Pons (tissue), 1 donor: ENCODE measurements around the gene STT3A.

ENCODE experiments used
- DNase-seq: peaks from one replicate; pipeline ENCODE4 v3.0.0-alpha.2; 2016; ENCODE audit warnings: low spot score

The STT3A gene

DNA sequence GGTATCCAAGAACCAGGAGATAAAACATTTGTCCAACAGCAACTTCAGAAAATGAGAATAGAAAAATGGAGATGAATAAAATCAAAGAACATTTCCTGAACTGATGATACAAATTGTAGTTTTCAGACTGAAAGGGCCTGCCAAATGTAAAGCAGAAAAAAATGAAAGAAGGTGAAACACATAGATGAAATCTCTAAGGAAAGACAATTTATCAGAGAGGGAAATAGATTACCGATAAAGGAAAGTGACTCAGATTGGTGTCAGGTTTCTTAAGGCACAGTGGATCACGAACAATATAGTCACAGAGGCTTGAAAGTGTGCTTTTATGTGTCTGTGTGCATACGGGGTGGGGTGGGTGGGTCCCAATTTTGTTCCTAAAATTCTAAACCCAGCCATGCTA lies 4.1 kb upstream of the STT3A start:
- no peak for DNase-seq

DNA sequence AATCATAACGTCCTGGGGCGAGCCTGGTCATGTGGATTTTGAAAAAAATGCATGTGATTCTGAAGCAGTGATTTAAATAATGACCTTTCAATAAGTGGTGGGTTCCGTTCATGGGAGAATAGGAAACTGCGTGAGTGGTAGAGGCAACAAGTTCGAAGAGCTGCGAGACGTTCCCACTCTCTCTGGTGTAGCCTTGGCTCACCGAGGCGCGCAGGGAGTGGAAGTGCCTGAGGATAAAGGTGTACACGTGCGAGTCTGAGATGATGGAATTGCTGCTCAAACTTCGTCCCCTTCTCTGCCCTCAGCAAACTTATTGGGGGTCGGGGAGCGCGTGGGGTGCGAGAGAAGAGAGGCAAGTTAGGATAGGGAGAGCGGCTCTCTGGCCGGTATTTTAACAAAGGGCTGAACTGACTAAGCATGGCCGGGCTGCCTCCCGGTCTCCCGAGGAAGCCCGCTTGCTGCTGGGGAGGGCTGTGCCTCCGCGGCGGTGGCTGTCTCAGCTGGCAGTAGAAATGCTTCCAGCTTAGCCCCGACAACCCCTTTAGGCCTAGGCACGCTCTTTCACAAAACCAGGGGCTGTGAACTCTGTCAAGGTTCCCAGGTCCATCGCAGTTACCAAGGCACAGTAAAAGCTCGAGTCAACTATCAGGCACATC lies 875 bp upstream of the STT3A start:
- DNase-seq = no peak

DNA sequence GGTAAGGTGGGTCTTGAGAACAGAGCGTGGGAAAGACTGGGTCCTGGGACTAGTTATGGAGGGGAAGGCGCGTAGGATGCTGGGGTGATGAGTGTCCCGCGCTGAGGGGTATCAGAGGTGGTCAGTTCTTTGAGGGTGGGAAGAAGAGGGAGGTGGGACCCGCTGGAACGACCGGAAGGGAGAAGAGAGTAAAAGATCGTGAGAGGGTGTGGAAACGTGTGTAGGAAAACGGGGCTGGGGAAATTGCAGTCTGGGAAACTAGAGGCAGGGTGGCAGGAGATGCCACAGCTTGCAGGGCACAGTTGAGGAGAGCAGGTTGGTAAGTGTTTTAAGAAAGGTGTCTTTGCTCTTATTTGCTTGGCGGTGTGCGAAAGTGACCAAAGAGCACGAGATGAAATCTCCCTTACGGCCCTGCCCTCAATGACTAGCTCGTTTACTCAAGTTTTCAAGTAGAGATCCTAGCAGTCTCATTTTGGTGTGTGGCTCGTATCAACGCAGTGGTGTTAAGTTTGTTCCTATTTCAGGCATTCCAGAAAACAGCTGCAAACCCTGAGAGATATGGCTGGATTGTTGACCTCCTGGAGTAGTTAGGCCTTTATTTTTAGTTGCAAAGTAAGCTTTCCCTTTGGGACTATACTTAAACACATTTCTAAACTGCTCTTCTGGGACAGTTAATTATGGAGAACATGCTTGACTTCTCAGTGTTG lies 615 bp downstream of the STT3A start:
- no peak for DNase-seq

DNA sequence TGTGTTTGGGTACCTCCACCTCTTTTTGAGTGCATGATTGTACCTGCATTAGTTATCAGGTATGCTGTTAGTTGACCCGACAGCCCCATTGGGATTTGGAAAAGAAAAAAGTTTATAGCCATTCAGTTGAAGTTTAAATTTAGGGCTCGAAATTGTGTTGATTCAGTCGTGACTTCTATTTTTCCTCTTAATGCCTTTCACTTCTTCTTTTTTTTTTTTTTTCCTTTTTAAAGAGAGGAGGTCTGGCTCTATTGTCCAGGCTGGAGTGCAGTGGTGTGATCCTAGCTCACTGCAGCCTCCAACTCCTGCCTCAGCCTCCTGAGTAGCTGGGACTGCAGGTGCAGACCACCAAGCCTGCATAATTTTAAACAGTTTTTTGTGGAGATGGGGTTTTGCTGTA lies 2.3 kb downstream of the STT3A start:
- no peak for DNase-seq

DNA sequence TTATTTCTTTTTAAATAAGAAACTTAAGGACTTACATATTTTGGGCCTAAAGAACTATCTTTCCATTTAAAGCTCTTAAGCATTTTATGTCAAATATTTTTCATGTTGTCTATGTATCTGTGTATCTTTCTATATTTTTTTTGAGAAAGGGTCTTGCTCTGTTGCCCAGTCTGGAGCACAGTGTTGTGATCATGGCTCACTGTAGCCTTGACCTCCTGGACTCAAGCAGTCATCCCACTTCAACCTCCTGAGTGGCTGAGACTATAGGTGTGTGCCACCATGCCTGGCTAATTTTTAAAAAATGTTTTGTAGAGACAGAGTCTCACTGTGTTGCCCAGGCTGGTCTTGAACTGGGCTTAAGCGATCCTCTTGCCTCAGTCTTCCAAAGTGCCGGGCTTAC lies 8.0 kb downstream of the STT3A start:
- no peak for DNase-seq

DNA sequence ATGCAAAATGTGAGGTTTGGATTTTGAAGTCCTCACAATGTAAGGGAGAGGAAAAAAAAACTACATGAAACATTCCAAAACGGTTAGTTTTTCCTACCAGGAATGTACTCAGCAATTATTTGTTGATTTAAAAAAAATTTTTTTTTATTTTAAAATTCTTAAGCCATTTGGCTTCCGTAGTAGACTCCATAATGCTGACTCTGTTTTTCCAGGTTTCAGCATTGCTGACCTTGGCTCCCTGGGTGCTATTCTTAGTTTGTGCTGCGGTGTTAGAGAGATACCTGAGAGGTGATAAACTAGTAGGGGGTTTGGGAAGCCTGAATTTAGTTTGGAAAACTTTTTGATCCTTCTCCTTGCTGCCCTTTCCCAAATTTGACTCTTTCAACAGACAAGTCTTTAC lies 10.6 kb downstream of the STT3A start:
- no peak for DNase-seq

DNA sequence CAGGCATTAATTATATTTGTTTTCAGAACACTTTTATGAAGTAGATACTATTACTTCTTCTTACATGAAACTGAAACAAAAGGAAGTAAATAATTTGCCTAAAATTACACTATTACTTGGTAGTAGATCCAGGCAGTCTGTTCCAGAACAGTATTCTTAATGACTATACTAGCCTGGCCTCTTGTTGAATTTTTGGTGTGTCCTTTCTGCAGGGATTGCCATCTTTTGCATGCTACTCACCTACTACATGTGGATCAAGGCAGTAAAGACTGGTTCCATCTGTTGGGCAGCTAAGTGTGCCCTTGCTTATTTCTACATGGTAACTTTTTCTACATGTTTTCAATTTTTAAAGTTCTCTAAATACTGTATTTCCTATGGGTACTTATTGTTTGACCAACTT lies 12.8 kb downstream of the STT3A start:
- no peak for DNase-seq

DNA sequence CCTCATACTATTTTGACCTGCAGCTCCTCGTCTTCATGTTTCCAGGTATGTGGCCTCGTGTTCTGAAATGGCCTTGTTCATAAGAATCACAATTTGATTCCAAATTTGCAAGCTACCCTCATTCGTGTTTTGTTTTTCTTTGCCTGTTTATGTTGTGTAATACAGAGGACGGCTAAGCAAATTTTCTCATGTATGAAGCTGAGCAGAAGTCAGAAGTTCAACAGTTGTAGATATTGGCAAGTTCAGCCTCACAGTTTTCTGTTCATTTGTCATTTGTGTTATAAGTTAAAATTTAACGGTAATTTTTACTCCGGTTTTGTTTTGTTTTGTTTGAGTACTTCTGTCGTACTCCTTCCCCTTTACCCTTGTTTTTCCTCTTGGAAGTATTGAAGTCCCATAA lies 16.9 kb downstream of the STT3A start:
- no peak for DNase-seq

DNA sequence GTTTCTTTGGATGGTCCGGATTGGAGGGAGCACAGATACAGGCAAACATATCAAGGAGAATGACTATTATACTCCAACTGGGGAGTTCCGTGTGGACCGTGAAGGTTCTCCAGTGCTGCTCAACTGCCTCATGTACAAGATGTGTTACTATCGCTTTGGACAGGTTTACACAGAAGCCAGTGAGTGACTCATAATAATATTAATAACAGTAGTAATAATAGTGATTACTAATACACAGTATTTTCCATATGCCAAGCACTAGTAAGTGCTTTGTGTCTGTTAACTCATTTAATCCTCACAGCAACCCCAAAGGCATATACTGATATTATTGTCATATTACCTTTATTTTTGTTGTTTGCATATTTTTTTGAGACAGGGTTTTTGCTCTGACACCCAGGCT lies 25.7 kb downstream of the STT3A start:
- no peak for DNase-seq

DNA sequence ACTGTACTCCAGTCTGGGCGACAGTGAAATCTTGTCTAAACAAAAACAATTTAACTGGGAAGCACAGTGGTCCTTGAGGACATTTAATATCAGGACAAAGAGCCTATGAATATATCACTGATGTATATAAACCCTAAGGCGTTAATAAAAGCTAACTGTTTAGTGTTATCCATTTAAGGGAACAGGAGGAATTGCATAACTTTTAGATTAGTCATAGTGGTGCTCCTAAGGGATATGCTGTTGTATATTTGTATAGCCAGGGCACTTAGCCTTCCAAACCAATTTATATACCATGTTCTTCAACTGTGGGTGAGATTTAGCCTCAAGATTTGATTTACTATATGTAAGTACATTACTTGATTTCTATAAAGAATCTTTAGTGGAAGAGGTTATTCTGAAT lies 29.3 kb downstream of the STT3A start:
- DNase-seq = no peak

DNA sequence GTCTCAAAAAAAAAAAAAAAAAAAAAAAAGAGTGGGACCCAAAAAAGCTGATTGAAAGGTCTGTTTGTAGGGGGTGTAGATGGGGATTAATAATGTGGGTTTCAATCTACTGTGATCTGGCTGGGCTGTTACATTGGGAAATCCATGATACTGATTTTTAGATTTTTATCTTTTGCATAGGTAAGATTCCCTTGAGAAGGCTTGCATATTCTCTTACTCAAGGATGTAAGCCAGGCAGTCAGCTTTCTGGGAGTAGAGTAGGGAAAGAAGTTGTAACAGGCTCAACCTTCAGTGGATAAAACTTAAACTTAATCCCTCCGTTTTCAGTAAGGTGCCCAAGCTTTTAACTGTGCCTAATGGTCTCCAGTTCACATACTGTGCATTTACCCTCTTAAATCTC lies 30.4 kb downstream of the STT3A start:
- no peak for DNase-seq

DNA sequence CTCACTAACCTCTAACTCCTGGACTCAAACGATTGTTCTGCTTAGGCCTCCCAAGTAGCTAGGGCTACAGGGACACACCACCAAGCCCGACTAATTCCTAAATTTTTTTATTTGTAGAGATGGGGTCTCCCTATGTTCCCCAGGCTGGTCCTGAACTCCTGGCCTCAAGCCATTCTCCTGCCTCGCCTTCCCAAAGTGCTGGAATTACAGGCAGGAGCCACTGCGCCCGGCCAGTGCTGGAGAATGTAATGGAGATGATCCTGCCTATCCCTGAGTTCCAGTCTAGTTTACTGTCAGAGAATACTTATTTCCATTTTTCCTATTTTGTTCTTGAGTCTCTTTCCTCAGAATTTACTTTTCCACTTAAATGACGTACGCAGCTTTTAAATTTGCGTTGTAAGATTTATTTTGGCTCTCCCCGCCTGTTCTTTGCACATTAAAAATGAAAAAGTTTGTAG lies 32.1 kb downstream of the STT3A start, which contains the start of gene CHEK1:
Gene CHEK1 (plus strand): TSS at position 408 of the 458 bp plus-strand sequence. CDS start 1,606 bp downstream, outside the sequence.
- peak; percentile 1 for DNase-seq

DNA sequence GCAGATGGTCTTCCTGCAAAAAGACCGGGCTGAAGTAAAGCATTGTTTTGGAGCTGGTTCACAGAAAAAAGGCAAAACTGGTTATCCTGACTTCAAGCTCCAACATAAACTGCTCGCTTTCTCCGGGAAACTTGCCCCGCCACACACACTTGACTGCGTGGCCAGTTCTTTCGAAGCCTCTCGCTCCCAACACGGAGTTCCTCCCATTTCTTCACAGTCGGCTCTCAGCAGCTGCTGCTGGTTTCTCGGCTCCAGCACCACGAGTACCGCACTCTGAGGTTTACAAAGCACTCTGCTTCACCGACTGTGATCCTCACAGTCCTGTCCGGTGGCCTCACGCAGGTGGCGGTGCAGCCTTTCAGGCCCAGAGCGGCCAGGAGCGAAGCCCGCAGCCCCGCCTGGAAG lies 32.6 kb downstream of the STT3A start:
- DNase-seq = no peak

DNA sequence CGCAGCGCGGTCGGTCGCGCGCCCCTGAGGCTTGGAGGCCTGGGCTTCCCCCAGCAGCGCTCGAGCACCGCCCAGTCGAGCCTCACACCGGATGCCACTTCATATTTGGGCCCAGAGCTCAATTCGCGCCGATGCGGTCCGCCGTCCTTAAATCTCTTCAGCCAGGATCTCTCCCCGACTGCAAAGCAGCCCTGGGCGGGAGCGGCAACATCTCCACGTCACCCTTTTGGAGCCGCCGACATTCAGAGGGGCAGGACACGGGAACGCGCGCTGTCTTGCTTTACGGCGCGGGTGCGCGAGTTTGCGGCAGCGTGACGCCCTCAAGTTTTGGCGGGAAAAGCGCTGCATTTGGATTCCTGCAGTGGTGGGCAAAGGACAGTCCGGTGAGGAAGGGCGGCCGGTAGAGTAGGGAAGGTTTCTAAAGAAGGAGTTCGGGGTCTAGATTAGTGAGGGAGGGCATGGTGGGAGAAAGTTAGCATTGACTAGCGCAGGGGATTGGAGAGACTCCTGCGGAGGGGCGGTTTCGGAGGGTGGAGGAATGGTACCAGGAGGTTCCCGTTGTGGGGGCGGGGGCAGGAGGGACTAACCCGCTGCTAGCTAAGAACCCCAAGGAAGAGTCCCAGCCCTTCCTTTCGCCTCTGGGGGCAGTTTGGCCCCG lies 33.1 kb downstream of the STT3A start:
- peak; percentile 74 for DNase-seq

DNA sequence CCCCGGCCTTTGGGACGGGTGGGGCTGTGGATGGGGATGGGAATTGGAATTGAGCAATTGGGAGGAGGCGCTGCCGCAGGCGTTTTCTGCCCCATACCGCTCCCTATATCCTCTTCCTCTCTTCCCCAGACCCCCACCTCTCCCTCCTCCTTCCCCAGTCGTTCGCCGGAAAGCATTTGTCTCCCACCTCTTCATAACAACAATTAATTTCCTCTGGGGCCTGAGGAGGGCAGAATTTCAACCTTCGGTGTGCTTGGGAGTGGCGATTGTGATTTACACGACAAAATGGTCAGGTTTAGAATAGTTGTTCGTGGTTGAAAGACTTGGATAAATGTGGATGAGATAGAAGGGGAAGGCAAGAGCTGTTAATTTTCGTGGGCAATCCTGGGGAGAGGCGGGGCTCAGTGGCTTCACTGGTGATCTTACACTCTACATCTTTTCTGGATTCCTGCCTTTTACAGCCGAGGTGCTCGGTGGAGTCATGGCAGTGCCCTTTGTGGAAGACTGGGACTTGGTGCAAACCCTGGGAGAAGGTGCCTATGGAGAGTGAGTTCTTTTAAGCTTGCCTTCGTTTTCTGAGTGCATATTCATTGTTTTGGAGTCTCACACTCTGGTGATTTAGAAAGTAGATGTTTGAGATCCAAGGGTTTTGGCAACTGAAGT lies 33.8 kb downstream of the STT3A start:
- peak; percentile 23 for DNase-seq

DNA sequence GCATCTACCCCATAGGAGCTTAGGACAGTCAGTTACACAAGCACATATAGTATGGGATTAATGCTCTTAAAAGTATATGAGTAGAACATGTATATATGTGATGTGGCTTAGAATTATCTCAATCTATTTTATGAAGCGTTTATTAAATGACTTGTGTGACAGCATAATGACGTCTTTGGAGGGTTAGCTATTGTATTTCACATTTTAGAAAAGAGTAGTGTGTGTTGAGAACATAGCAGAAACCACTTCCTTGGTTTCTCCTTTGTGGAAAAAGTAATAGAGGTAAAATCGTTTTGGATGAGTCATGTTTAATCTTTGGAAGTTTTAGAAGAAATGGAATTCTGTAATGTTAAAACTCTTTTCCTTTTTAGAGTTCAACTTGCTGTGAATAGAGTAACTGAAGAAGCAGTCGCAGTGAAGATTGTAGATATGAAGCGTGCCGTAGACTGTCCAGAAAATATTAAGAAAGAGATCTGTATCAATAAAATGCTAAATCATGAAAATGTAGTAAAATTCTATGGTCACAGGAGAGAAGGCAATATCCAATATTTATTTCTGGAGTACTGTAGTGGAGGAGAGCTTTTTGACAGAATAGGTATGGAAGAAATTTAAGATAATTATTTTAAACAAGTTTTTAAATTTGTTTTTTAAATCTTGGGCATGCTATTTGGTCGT lies 34.7 kb downstream of the STT3A start:
- DNase-seq = no peak

DNA sequence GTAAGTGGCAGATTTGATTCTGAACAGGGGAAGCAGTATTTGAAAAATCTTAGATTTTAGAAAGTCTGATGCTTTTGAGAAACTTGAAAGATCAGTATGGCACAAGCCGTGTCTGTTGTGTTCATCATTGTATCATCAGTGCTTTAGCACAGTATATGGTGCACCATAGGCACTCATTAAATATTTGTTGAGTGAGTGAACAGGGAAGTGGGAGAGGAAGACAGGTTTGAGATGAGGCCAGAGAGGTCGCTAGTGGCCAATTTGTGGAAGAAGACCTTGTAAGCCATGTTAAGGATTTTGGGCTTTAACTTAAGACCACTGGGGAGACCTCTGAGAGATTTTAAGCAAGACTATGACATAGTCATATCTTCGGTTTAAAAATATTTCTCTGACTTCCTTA lies 45.2 kb downstream of the STT3A start:
- DNase-seq = no peak

DNA sequence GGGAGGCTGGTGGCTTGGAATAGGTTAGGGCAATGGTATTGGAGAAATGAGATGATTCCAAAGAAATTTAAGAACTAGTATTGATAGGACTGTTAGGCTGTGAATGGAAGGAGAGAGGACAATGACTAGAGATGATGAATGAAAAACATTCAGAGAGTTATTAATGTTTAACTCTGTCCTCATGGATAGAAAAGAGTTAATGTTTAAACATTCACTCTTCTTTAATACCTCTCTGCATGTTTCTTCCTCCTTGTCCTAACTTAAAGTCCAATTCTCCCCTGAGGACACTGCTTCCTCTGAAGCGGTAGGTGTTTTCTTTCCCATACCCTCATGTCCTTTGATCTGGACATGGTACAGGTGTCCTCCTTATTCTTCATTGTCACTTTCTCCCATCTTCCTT lies 45.7 kb downstream of the STT3A start:
- no peak for DNase-seq

DNA sequence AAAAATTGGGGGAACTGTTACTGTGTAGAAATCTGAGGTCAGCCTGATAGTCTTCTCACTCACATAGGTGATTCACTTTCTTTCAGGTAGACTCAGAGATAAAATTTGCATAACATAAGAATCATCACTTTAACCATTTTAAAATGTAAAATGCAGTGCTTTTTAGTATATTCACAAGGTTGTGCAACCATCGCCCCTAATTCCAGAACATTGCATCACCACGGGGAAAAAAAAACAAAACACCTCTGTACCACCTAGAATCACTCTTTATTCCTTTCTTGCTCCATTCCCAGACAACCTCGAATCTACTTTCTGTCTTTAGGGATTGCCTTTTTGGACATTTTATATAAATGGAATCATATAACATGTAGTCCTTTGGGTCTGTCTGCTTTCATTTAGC lies 53.2 kb downstream of the STT3A start:
- no peak for DNase-seq

DNA sequence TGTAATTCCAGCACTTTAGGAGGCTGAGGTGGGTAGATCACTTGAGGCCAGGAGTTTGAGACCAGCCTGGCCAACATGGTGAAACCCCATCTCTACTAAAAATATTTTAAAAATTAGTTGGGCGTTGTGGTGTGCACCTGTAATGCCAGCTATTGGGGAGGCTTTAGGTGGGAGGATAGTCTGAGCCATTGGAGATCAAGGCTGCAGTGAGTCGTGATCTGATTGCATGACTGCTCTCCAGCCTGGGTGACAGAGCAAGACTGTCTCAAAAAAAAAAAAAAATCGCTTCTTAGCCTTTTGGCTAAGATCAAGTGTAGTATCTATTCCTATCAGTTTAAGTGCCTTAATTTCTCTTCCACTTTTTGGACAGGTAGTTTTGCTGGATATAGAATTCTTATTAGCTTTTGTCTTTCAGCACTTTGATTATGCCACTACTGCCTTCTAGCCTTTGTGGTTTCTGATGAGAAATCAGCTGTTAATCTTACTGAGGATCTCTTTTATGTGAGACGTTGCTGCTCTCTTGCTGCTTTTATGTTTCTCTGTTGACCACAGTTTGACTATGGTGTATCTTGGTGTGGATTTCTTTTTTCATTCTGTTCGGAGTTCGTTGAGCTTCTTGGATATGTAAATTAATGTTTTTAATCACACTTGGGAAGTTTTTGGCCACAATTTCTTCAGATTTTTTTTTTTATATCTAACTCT lies 57.0 kb downstream of the STT3A start:
- DNase-seq = no peak

DNA sequence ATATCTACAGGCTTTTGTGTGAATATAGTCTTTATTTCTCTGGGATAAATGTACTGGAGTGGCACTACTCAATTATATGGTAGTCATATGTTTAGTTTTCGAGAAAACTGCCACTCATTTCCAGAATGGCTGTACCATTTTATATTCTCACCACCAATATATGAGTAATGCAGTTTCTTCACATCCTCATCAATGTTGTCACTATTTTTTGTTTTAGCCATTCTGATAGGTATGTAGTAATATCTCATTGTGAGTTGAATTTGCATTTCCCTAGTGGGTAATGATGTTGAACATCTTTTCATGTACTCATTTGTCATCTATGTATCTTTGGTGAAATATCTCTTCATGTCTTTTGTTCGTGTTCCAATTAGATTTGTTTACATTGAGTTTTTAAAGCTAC lies 70.0 kb downstream of the STT3A start:
- DNase-seq = no peak

DNA sequence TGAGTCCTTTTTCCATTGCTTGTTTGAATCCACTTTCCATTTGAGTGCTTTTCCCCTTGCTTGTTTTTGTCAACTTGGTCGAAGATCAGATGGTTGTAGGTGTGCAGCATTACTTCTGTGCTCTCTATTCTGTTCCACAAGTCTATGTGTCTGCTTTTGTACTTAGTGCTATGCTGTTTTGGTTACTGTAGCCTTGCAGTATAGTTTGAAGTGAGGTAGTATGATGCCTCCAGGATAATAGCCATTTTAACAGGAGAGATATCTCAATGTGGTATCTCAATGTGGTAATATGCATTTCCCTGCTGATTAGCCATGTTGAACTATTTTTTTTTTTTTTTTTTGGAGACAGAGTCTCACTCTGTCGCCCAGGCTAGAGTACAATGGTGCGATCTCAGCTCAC lies 71.3 kb downstream of the STT3A start:
- DNase-seq = no peak
